SK-N-SH treated with all-trans-retinoic acid at 6 μM for 48 hours (cell line): ENCODE results near the gene ARHGEF12.

Experiments used
- ARNTL ChIP-seq: fragments of 450-650 bp; formaldehyde crosslinking; IDR thresholded peaks from 2 replicates; pipeline ENCODE4 v1.5.0; 2020; ENCODE audit warnings: low read depth, mild to moderate bottlenecking, moderate library complexity, borderline replicate concordance
- CSDC2 ChIP-seq: fragments of 250-450 bp; sonication (Bioruptor Pico); IDR thresholded peaks from 2 replicates; pipeline ENCODE4 v1.5.0; 2020; ENCODE audit warnings: mild to moderate bottlenecking, moderate library complexity
- ISL1 ChIP-seq: fragments of 250-450 bp; sonication (Bioruptor Pico); IDR thresholded peaks from 2 replicates; pipeline ENCODE4 v2.1.2; 2022; ENCODE audit warnings: mild to moderate bottlenecking, moderate library complexity
- OSR1 ChIP-seq: fragments of 250-450 bp; sonication (Bioruptor Pico); IDR thresholded peaks from 2 replicates; pipeline ENCODE4 v1.8.0; 2022; ENCODE audit warnings: moderate library complexity, mild to moderate bottlenecking, inconsistent platforms
- PATZ1 ChIP-seq: fragments of 250-450 bp; sonication (Bioruptor Pico); IDR thresholded peaks from 2 replicates; pipeline ENCODE4 v1.8.0; 2020; ENCODE audit warnings: mild to moderate bottlenecking, moderate library complexity, borderline replicate concordance
- SNAI2 ChIP-seq: fragments of 250-450 bp; sonication (Bioruptor Pico); IDR thresholded peaks from 2 replicates; pipeline ENCODE4 v1.5.0; 2020; ENCODE audit warnings: mild to moderate bottlenecking, moderate library complexity
- TCF4 ChIP-seq: fragments of 250-450 bp; sonication (Bioruptor Pico); IDR thresholded peaks from 2 replicates; pipeline ENCODE4 v1.8.0; 2021; ENCODE audit warnings: mild to moderate bottlenecking, moderate library complexity, borderline replicate concordance
- ZFP3 ChIP-seq: fragments of 250-450 bp; sonication (Bioruptor Pico); IDR thresholded peaks from 2 replicates; pipeline ENCODE4 v1.5.0; 2020; ENCODE audit warnings: mild to moderate bottlenecking, moderate library complexity
- ZFP30 ChIP-seq: fragments of 450-650 bp; formaldehyde crosslinking; IDR thresholded peaks from 2 replicates; pipeline ENCODE4 v1.5.0; 2022; ENCODE audit warnings: mild to moderate bottlenecking, moderate library complexity
- ZNF565 ChIP-seq: fragments of 450-650 bp; formaldehyde crosslinking; conservative IDR thresholded peaks from 2 replicates; pipeline ENCODE4 v1.5.0; 2020; ENCODE audit warnings: low read depth, mild to moderate bottlenecking, moderate library complexity
- ZNF70 ChIP-seq: fragments of 450-650 bp; formaldehyde crosslinking; IDR thresholded peaks from 2 replicates; pipeline ENCODE4 v1.5.0; 2020; ENCODE audit warnings: mild to moderate bottlenecking, moderate library complexity
- TF ChIP-seq, protein P1 (sequence below): fragments of 250-450 bp; sonication (Bioruptor Pico); IDR thresholded peaks from 2 replicates; pipeline ENCODE4 v1.5.1; 2020; ENCODE audit warnings: low read depth, mild to moderate bottlenecking, moderate library complexity

DNA sequence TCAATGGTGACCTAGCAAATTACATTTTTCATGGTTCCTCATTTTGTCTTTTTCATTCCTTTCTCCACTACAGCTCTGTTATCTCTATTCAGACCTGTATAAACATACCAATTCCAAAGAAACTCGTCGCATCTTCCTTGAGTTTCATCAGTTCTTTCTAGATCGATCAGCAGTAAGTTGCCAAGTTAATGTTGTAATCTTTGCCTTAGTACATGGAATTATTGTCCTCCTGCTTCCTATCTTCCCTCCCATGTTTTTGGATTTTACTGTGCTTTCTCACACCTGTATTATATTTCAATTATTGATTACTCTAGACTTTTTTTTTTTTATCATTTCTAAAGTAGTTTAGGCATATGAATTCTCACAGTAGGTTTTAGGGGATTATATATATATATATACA, 105.8 kb downstream of the ARHGEF12 start:
- TF ChIP-seq PATZ1 (CRISPR knock-in tag), result no peak
- no peak for TF ChIP-seq ZNF70 (CRISPR knock-in tag)
- no peak for TF ChIP-seq ZFP30 (CRISPR knock-in tag)
- TF ChIP-seq ARNTL, result no peak
- no peak for TF ChIP-seq CSDC2 (CRISPR knock-in tag)
- no peak for TF ChIP-seq ISL1 (CRISPR knock-in tag)
- no peak for TF ChIP-seq TCF4 (CRISPR knock-in tag)
- TF ChIP-seq OSR1, result no peak
- no peak for TF ChIP-seq ZFP3 (CRISPR knock-in tag)
- TF ChIP-seq, protein P1, sequence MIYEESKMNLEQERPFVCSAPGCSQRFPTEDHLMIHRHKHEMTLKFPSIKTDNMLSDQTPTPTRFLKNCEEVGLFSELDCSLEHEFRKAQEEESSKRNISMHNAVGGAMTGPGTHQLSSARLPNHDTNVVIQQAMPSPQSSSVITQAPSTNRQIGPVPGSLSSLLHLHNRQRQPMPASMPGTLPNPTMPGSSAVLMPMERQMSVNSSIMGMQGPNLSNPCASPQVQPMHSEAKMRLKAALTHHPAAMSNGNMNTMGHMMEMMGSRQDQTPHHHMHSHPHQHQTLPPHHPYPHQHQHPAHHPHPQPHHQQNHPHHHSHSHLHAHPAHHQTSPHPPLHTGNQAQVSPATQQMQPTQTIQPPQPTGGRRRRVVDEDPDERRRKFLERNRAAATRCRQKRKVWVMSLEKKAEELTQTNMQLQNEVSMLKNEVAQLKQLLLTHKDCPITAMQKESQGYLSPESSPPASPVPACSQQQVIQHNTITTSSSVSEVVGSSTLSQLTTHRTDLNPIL, result no peak
- TF ChIP-seq SNAI2 (CRISPR knock-in tag), result no peak
- no peak for TF ChIP-seq ZNF565
